Measurements from ENCODE around the gene MTMR4.

DNA sequence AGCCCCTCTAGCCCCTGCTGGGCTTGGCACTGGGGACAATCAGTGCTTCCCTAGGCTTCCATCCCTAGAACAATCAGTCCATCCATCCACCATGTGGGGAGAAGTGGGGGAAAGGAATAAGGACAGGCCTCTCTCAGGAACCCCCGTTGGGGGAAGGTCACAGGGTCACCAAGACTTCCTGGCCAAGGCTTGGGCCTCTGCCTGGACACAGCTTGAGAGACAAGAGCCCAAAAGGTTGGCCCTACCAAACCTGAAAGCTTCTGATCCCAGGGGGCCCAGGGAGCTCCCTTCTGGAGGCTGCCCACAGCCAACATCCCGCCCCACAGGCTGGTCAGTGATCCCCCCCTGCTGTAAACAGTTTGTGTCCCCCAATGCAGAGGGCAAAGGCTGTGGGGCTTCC lies 16.2 kb upstream of the MTMR4 start:
- TF ChIP-seq ZNF384 (IDR thresholded peaks at IDR 0.05) (no peak), SUZ12 (IDR thresholded peaks at IDR 0.05) (no peak), BHLHE40 (IDR thresholded peaks at IDR 0.05; ENCODE audit: borderline replicate concordance) (no peak)

All from HEK293T (cell line).